ENCODE results near the gene RIOK3.

DNA sequence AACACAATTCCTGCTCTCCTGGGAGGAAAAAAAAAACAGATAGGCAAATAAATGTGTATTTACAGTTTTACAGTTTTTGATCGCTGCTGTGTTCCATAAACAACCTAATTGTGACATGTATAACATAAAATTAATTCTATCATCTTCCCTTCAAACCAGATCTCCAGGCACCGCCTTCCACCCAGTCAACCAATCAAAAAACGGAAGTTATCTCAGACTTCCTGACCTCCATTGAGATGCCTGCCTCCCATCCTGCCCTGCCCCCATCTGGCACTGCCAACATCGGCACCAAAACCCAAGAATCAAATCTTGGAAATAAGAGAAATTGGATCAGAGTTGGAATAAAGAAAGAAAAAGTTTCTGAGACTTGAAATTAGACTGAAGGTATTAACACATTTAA is 3.1 kb upstream of the RIOK3 start:
- TF ChIP-seq, protein P1, sequence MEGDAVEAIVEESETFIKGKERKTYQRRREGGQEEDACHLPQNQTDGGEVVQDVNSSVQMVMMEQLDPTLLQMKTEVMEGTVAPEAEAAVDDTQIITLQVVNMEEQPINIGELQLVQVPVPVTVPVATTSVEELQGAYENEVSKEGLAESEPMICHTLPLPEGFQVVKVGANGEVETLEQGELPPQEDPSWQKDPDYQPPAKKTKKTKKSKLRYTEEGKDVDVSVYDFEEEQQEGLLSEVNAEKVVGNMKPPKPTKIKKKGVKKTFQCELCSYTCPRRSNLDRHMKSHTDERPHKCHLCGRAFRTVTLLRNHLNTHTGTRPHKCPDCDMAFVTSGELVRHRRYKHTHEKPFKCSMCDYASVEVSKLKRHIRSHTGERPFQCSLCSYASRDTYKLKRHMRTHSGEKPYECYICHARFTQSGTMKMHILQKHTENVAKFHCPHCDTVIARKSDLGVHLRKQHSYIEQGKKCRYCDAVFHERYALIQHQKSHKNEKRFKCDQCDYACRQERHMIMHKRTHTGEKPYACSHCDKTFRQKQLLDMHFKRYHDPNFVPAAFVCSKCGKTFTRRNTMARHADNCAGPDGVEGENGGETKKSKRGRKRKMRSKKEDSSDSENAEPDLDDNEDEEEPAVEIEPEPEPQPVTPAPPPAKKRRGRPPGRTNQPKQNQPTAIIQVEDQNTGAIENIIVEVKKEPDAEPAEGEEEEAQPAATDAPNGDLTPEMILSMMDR (IDR thresholded peaks at IDR 0.05): no peak
- TF ChIP-seq POLR2A (IDR thresholded peaks at IDR 0.05): no peak
- TF ChIP-seq POLR2AphosphoS5 (IDR thresholded peaks at IDR 0.05): no peak

Measured in suprapubic skin (tissue), 4 donors.